H1 (cell line): Measurements from ENCODE around the gene TACC2. TPM values are rescaled to one million over a fixed set of nuclear protein-coding genes. Genes with fewer than 3 reads are reported as not detected.

Experiments used
- CTCF ChIA-PET: fragments of 300-600 bp; sonication (Branson Sonifier 250); formaldehyde crosslinking; loops from one replicate; lab custom pipeline; 2021; ENCODE audit not compliant: partially characterized antibody; lab: Charles Lee
- POLR2A ChIA-PET: fragments of 300-600 bp; sonication (Branson Sonifier 250); formaldehyde crosslinking; loops from one replicate; lab custom pipeline; 2021; ENCODE audit warnings: inconsistent platforms; ENCODE audit not compliant: partially characterized antibody; lab: Charles Lee
- DNase-seq, 2 experiments: peaks; one replicate each; pipeline versions ENCODE4 v3.0.0 to v3.0.0-alpha.2; 2010 to 2022; ENCODE audit warnings: low spot score in 2 of 2, low read depth in 1 of 2, mixed read lengths in 1 of 2
- FAIRE-seq: peaks from 2 replicates; lab custom pipeline; 2011; peaks lifted over from hg19 to GRCh38; lab: Jason Lieb, UNC
- H2AFZ ChIP-seq: 2 replicates; pipeline ENCODE4 v1.8.1; 2012; ENCODE audit warnings: low read length, inconsistent platforms
- H2AK5ac ChIP-seq: 2 replicates; pipeline ENCODE4 v1.6.1; 2013; ENCODE audit warnings: low read depth, low read length
- H2BK120ac ChIP-seq: replicated peaks from 2 replicates; pipeline ENCODE3; 2013; ENCODE audit warnings: low read depth, low read length, inconsistent platforms
- H2BK12ac ChIP-seq: 2 replicates; pipeline ENCODE4 v1.6.1; 2013; ENCODE audit warnings: low read depth, low read length
- H2BK15ac ChIP-seq: 2 replicates; pipeline ENCODE4 v1.6.1; 2013; ENCODE audit warnings: low read length
- H2BK20ac ChIP-seq: 2 replicates; pipeline ENCODE4 v1.6.1; 2013; ENCODE audit warnings: low read length
- H2BK5ac ChIP-seq: 2 replicates; pipeline ENCODE4 v1.6.1; 2013; ENCODE audit warnings: low read depth, low read length
- H3K14ac ChIP-seq: 2 replicates; pipeline ENCODE4 v1.6.1; 2013; ENCODE audit warnings: inconsistent platforms; ENCODE audit not compliant: insufficient read length
- H3K18ac ChIP-seq: 2 replicates; pipeline ENCODE4 v1.6.1; 2013; ENCODE audit warnings: low read length; ENCODE audit errors: extremely low read depth
- H3K23ac ChIP-seq: 2 replicates; pipeline ENCODE4 v1.6.1; 2013; ENCODE audit warnings: inconsistent platforms; ENCODE audit not compliant: insufficient read length
- H3K23me2 ChIP-seq: 2 replicates; pipeline ENCODE4 v1.6.1; 2013; ENCODE audit warnings: low read depth, low read length
- H3K27ac ChIP-seq: 2 replicates; pipeline ENCODE4 v1.6.1; 2011; ENCODE audit warnings: low read depth, low read length, inconsistent platforms
- H3K27me3 ChIP-seq, 4 experiments: replicated peaks in 1 of 4; 1 replicate in 1 of 4; 2 replicates in 3 of 4; pipeline versions ENCODE4 v1.6.1 to v1.8.1; 2011 to 2013; ENCODE audit warnings: low read length in 3 of 4, mild to moderate bottlenecking in 3 of 4, inconsistent platforms in 2 of 4, mixed read lengths in 2 of 4, moderate library complexity in 1 of 4; ENCODE audit not compliant: control insufficient read depth in 3 of 4, insufficient read depth in 3 of 4; ENCODE audit errors: extremely low read depth in 1 of 4
- H3K36me3 ChIP-seq, 4 experiments: 2 replicates each; pipeline versions ENCODE4 v1.6.1 to v1.8.1; 2011 to 2013; ENCODE audit warnings: mild to moderate bottlenecking in 4 of 4, low read length in 3 of 4, moderate library complexity in 2 of 4, control low read depth in 1 of 4, inconsistent platforms in 1 of 4; ENCODE audit not compliant: insufficient read depth in 4 of 4, control insufficient read depth in 2 of 4
- H3K4ac ChIP-seq: replicated peaks from 2 replicates; pipeline ENCODE3; 2013; ENCODE audit warnings: low read length, low read depth, mixed read lengths, inconsistent platforms; ENCODE audit not compliant: insufficient read length
- H3K4me1 ChIP-seq, 4 experiments: replicated peaks in 1 of 4; 1 replicate in 1 of 4; 2 replicates in 3 of 4; pipeline versions ENCODE4 v1.6.1 to v1.8.1; 2011 to 2013; ENCODE audit warnings: low read length in 3 of 4, inconsistent platforms in 2 of 4, mixed read lengths in 1 of 4; ENCODE audit not compliant: insufficient read depth in 4 of 4, control insufficient read depth in 3 of 4
- H3K4me2 ChIP-seq, 2 experiments: 2 replicates each; pipeline versions ENCODE4 v1.6.1 to v1.8.1; 2011 to 2013; ENCODE audit warnings: low read depth in 2 of 2, low read length in 2 of 2, control low read depth in 1 of 2, inconsistent platforms in 1 of 2, mild to moderate bottlenecking in 1 of 2; ENCODE audit not compliant: insufficient read depth in 1 of 2
- H3K4me3 ChIP-seq, 4 experiments: fragments of 200-600, 300-600 bp in 1 of 4; sonication (generic), shearing (Covaris generic), sonication (Bioruptor Twin) in 1 of 4; 2 replicates each; pipeline versions ENCODE4 v1.5.1 to v1.8.1; 2011 to 2016; ENCODE audit warnings: low read length in 4 of 4, low read depth in 3 of 4, control low read depth in 2 of 4, inconsistent platforms in 2 of 4, mild to moderate bottlenecking in 2 of 4, mixed read lengths in 1 of 4, moderate library complexity in 1 of 4; ENCODE audit not compliant: insufficient read depth in 2 of 4; ENCODE audit errors: extremely low read depth in 1 of 4
- H3K56ac ChIP-seq: replicated peaks from 2 replicates; pipeline ENCODE3; 2013; ENCODE audit warnings: low read depth, mild to moderate bottlenecking, mixed read lengths, low read length, inconsistent platforms; ENCODE audit not compliant: insufficient read length
- H3K79me1 ChIP-seq: 2 replicates; pipeline ENCODE4 v1.6.1; 2013; ENCODE audit warnings: low read depth, low read length, control low read depth
- H3K79me2 ChIP-seq, 2 experiments: 2 replicates each; pipeline versions ENCODE4 v1.6.1 to v1.8.1; 2012 to 2013; ENCODE audit warnings: low read length in 2 of 2, mild to moderate bottlenecking in 2 of 2, inconsistent platforms in 1 of 2; ENCODE audit not compliant: insufficient read depth in 2 of 2, control insufficient read depth in 1 of 2
- H3K9ac ChIP-seq, 4 experiments: replicated peaks in 1 of 4; 1 replicate in 1 of 4; 2 replicates in 3 of 4; pipeline versions ENCODE4 v1.6.1 to v1.8.1; 2011 to 2013; ENCODE audit warnings: low read depth in 3 of 4, low read length in 3 of 4, control low read depth in 2 of 4, mild to moderate bottlenecking in 2 of 4, moderate library complexity in 2 of 4, inconsistent platforms in 1 of 4; ENCODE audit errors: extremely low read depth in 1 of 4
- H3K9me3 ChIP-seq, 2 experiments: 2 replicates each; pipeline versions ENCODE4 v1.6.1 to v1.8.1; 2012 to 2013; ENCODE audit warnings: mild to moderate bottlenecking in 2 of 2, moderate library complexity in 2 of 2, control low read depth in 1 of 2, inconsistent platforms in 1 of 2, low read depth in 1 of 2, low read length in 1 of 2, mixed read lengths in 1 of 2; ENCODE audit not compliant: insufficient read depth in 2 of 2
- H4K20me1 ChIP-seq, 2 experiments: replicated peaks in 1 of 2; 2 replicates each; pipeline versions ENCODE3 to v1.8.1; 2011 to 2013; ENCODE audit warnings: inconsistent platforms in 2 of 2, low read length in 2 of 2, mild to moderate bottlenecking in 1 of 2; ENCODE audit not compliant: insufficient read depth in 2 of 2, control insufficient read depth in 1 of 2
- H4K5ac ChIP-seq: 2 replicates; pipeline ENCODE4 v1.6.1; 2013; ENCODE audit warnings: low read length, low read depth, mixed read lengths, inconsistent platforms; ENCODE audit not compliant: insufficient read length
- H4K8ac ChIP-seq: 2 replicates; pipeline ENCODE4 v1.8.0; 2013; ENCODE audit warnings: mild to moderate bottlenecking, moderate library complexity, low read length, inconsistent platforms; ENCODE audit not compliant: insufficient read depth; ENCODE audit errors: extremely low read depth
- H4K91ac ChIP-seq: replicated peaks from 2 replicates; pipeline ENCODE3; 2013; ENCODE audit warnings: low read length, mixed read lengths, inconsistent platforms; ENCODE audit not compliant: insufficient read length
- BRCA1 ChIP-seq: IDR thresholded peaks from 2 replicates; pipeline ENCODE4 v1.6.1; 2012; ENCODE audit warnings: low read depth, low read length, improper control_type of control experiment
- CEBPB ChIP-seq: IDR thresholded peaks from 2 replicates; pipeline ENCODE4 v1.6.1; 2012; ENCODE audit warnings: low read depth, low read length
- EGR1 ChIP-seq: IDR thresholded peaks from 2 replicates; pipeline ENCODE4 v1.6.1; 2011; ENCODE audit warnings: low read depth, low read length, borderline replicate concordance
- HDAC2 ChIP-seq, 2 experiments: fragments of 300-600 bp in 1 of 2; sonication (generic) in 1 of 2; IDR thresholded peaks; 2 replicates each; pipeline ENCODE4 v1.6.1; 2011 to 2012; ENCODE audit warnings: low read depth in 2 of 2, low read length in 2 of 2, mild to moderate bottlenecking in 2 of 2, moderate library complexity in 2 of 2, borderline replicate concordance in 1 of 2, inconsistent platforms in 1 of 2
- HDAC6 ChIP-seq: IDR thresholded peaks from one replicate; pipeline ENCODE4 v1.7.1; 2012; ENCODE audit warnings: low read depth, mild to moderate bottlenecking, inconsistent platforms, low read length, moderate library complexity
- KDM4A ChIP-seq: IDR thresholded peaks from one replicate; pipeline ENCODE4 v1.7.1; 2012; ENCODE audit warnings: low read depth, mild to moderate bottlenecking, moderate library complexity, low read length, inconsistent platforms; ENCODE audit not compliant: severe bottlenecking
- MAX ChIP-seq: IDR thresholded peaks from 2 replicates; pipeline ENCODE4 v1.6.1; 2012; ENCODE audit warnings: inconsistent platforms
- RXRA ChIP-seq: IDR thresholded peaks from 2 replicates; pipeline ENCODE4 v1.6.1; 2011; ENCODE audit warnings: low read depth, mild to moderate bottlenecking, low read length, moderate library complexity; ENCODE audit not compliant: insufficient read depth
- SAP30 ChIP-seq: fragments of 300-600 bp; sonication (generic); IDR thresholded peaks from 2 replicates; pipeline ENCODE4 v1.7.1; 2012; ENCODE audit warnings: low read length, moderate library complexity, mild to moderate bottlenecking, inconsistent platforms; ENCODE audit not compliant: insufficient read depth, insufficient replicate concordance
- SUZ12 ChIP-seq: fragments of 200-600 bp; sonication (generic); IDR thresholded peaks from 2 replicates; pipeline ENCODE4 v1.6.1; 2012; ENCODE audit warnings: mild to moderate bottlenecking, inconsistent platforms, low read length, moderate library complexity, mixed read lengths
- ZNF274 ChIP-seq: IDR thresholded peaks from 2 replicates; pipeline ENCODE4 v1.7.0; 2012; ENCODE audit warnings: low read length, borderline replicate concordance; ENCODE audit errors: extremely low read depth
- WGBS, 2 experiments: shearing (Covaris generic) in 1 of 2; methylation state at CpG; one replicate each; pipeline versions ENCODE4 v1.1.6 to v1.1.7; 2013 to 2015; ENCODE audit warnings: low lambda C conversion rate in 2 of 2, mixed read lengths in 2 of 2, inconsistent platforms in 1 of 2, low coverage in 1 of 2, missing lambda C conversion rate in 1 of 2; ENCODE audit not compliant: insufficient replicate concordance in 2 of 2, insufficient coverage in 1 of 2, insufficient read length in 1 of 2; ENCODE audit errors: extremely low coverage in 1 of 2, missing lambda C conversion rate in 1 of 2; 5-methylcytosine and 5-hydroxymethylcytosine counted together
- polyA plus RNA-seq, 7 experiments: library from polyadenylated mRNA; depleted of rRNA in 3 of 7; stranded (reverse) in 5 of 7; unstranded in 2 of 7; fragments of >200 nt in 5 of 7; fragments of 200-250 nt in 2 of 7; gene quantifications; 1 replicate in 5 of 7; 2 replicates in 1 of 7; 4 replicates in 1 of 7; pipeline versions ENCODE4 v1.2.1 to v1.2.3, GENCODE V29; 2011 to 2013; ENCODE audit warnings: missing spikeins in 2 of 7, mixed read lengths in 2 of 7
- total RNA-seq: library from RNA; stranded (reverse); fragmentation: NEBNext Ultra II Directional; extraction: Animal tissue kit (Norgen Biotek cat#: 25700); gene quantifications from 2 replicates; pipeline ENCODE4 v1.2.1, GENCODE V29; 2021

Gene TACC2
- total and polyA plus RNA-seq, 2 of the 8 experiments (the other 6 are each of a cell fraction or from before 2014, with no cell fraction given) = 21.2 to 46.6 TPM

DNA sequence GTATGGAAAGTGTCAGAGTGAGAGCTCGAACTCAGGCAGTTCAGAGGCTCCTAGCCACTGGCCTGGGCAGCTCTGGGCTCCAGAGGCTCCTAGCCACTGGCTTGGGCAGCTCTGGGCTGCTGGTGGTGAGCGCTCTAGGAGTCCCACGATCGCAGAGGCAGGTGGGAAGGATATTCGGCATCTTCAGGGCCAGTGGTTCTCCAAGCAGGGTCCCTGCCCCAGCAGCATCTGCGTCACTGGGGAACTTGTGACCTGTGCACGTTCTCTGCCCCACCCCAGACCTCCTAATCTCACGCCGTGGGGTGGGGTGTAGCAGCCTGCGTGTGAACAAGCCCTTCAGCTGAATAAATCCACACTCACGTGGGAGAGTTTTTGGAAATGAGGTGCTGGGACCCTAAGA is 256.9 kb downstream of the TACC2 start:
- Histone ChIP-seq H3K4ac (no peak overlapping the region), H3K27me3 (no peaks in the 10 kb centered on the region), H2BK5ac (no peak overlapping the region; the same call in 1 of the 2 replicates), H4K8ac (no peak overlapping the region; the same call in 1 of the 2 replicates), H3K9me3 (no peaks in the 10 kb centered on the region), H2BK15ac (no peak overlapping the region), H2BK120ac (no peak overlapping the region), H3K18ac (no peak overlapping the region), H2AFZ (no peak overlapping the region), H3K27ac (no peak overlapping the region), H3K4me3 (no peak overlapping the region), H3K79me1 (no peaks in the 10 kb centered on the region), H4K20me1 (peaks cover 0 to 2% of the 10 kb centered on the region in 2 experiments), H4K5ac (no peak overlapping the region), H4K91ac (no peak overlapping the region), H2BK20ac (no peak overlapping the region), H3K4me2 (no peak overlapping the region), H2BK12ac (no peak overlapping the region), H3K79me2 (no peaks in the 10 kb centered on the region), H3K23me2 (no peaks in the 10 kb centered on the region), H3K23ac (no peak overlapping the region), H3K9ac (no peak overlapping the region), H3K14ac (no peak overlapping the region), H3K4me1 (no peaks in the 10 kb centered on the region), H3K36me3 (peaks cover 12 to 40% (median 33%) of the 10 kb centered on the region in 4 experiments), H3K56ac (no peak overlapping the region), H2AK5ac (no peak overlapping the region)
- DNase-seq (no peak), FAIRE-seq (no peak)
- 97% methylated on average over 11 of the region's 11 CpGs; no CpG with 5 or more reads in 1 of the 2 experiments for WGBS, 2 experiments
- POLR2A ChIA-PET = interaction anchor here (1.9 kb wide), 1 partner anchor 12 kb away, joined by 4 read pairs; no protein-coding TSS in a partner anchor
- no peak for TF ChIP-seq HDAC2 (IDR thresholded peaks at IDR 0.05; ENCODE audit: borderline replicate concordance in 1 of 2, low read depth in 2 of 2, low read length in 2 of 2)
- no peak for TF ChIP-seq KDM4A
- no peak for TF ChIP-seq BRCA1
- no peak for TF ChIP-seq EGR1
- no peak for TF ChIP-seq SAP30
- no peak for TF ChIP-seq SUZ12
- no peak for TF ChIP-seq CEBPB
- no peak for TF ChIP-seq ZNF274
- no peak for TF ChIP-seq HDAC6
- TF ChIP-seq MAX = no peak
- no peak for TF ChIP-seq RXRA
- TF ChIP-seq, all 59 proteins: peak for 0
- CTCF ChIA-PET = interaction anchor here (0.6 to 2.6 kb wide), 7 partner anchors 9 to 281 kb away, joined by 3 to 8 read pairs (median 5); no protein-coding TSS in a partner anchor
